HG03432 (cell line): ENCODE data around the gene RGPD4.
"Not testable (repeated sequence)": the region's sequence is repeated elsewhere in the genome, so short reads cannot be mapped to it uniquely, and the experiment has no call there.

Experiments
- ATAC-seq: cut with Tn5 transposase; IDR thresholded peaks from one replicate; pipeline ENCODE4 v1.9.1; 2021; ENCODE audit warnings: mild to moderate bottlenecking, moderate library complexity; ENCODE audit not compliant: unreplicated experiment

The RGPD4 gene

DNA sequence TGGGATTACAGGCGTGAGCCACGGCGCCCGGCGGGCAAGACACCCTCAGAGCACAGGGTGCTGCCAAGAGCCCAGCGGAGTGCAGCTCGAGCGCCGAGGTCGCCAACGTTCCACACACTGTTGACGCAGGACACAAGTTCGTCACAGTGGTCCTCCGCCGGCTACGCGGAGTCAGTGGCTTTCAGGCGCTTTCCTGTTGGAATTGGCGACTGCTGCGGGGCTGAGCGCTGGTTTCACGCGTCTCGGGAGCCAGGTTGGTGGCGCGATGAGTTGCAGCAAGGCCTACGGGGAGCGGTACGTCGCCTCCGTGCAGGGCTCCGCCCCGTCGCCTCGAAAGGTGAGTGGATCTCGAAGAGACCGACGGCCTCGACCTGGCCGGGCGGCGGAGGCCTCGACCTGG is at the start of gene RGPD4:
Gene RGPD4, plus strand, starts transcription at position 144 of the 400 bp plus-strand sequence. Its CDS starts 122 bp downstream, at position 266.
- ATAC-seq = not testable (repeated sequence)

- no peak for ATAC-seq
Observed at GRCh38 chr2:107777974-107778373, 48.7 kb upstream of the RGPD4 start.

GRCh38 chr2:107785756-107786155 is 40.9 kb upstream of the RGPD4 start:
- no peak for ATAC-seq

GRCh38 chr2:107790837-107791236 is 35.9 kb upstream of the RGPD4 start:
- no peak for ATAC-seq

DNA sequence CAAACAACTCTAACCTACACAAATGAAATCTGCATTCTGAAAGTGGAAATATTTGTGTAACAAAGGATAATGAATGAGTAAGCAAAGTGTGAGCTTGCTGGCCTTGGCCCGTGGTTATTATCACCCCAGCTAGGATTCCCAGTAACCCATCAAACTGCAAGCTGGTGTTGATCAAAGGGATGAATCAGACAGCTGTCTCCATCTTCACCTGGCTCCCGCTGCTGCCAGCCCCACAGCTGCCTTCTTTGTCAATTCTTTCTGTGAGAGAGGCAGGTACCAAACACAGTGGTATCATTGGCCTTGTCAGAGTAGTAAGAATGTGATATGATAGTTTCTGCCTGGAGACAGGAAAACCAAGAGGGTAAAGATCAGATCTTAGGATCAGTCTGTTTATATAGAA is 25.2 kb upstream of the RGPD4 start:
- no peak for ATAC-seq

DNA sequence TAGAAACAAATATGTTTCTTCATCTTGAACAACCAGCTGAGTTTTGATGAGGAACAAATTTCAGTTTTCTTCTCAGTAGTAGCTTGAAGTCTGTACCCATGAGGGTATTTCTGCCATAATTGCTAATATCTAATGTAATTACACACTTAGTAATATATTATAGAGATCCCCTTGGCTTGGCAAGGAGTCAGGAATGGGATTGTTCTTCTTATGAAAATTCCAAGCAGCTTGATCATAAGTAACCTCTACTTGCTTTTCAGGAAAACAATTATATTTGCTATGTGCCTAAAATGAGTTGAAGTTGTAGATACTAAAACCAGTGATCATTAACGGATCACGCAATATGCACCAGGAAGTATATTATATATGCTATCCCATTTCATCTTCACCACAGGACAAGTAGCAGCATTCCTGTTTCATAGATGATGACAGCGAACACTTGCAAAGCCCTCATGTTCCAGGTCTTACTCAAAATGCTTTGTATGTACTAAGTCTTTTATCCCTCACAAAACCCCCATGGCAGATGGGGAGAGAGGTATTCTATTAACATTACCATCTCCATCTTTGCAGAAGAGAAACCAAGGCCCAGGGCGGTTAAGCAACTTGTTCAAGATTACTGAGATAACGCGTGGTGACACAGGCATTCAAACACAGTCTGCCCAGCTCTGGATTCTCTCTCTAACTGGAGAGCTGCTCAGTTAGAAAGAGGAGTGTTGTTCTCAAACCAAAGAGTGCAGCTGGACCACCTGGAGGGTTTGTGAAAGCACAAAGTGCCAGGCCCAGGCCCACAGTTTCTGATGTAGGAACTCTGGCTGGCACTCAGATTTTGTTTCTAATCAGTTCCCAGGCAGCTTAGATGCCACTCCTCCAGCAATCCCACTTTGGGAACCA is 21.8 kb upstream of the RGPD4 start:
- no peak for ATAC-seq

DNA sequence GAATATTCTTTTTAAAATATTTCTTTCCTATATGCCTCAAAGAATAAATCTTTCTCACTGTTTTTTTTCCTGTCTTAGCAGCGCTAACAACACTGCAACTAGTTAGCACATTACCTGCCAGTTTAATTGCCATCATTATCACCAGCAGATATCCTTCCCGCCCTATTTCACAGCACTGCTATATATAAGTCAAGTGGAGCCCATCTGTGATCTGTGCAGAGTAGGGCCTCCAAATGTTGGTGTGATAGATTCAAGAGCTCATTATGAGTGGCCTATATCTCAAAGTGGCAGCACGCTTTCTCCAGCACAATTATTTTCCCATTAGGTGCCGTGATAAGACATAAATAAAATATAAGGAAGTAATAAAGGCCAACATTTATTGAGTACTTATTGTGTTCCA is 19.8 kb upstream of the RGPD4 start:
- no peak for ATAC-seq

DNA sequence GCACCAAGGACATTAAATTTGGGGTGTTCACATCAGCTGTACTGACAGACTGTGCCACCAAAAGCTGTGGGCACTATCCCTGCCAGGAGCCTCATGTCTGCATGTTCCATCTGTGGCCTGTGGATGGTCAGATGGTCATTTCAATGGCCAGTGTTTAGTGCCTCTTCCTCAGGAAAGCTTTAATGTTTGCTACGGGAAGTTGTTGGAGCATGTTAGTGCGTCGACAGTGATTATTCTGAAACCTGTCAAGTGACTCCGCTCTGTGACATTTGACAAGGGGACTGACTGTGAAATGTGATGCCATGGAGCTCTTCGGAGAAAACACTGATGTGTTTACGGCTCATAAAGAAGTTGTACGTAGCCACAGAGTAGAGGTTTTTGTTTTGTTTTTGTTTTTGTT is 18.7 kb upstream of the RGPD4 start:
- ATAC-seq = no peak

DNA sequence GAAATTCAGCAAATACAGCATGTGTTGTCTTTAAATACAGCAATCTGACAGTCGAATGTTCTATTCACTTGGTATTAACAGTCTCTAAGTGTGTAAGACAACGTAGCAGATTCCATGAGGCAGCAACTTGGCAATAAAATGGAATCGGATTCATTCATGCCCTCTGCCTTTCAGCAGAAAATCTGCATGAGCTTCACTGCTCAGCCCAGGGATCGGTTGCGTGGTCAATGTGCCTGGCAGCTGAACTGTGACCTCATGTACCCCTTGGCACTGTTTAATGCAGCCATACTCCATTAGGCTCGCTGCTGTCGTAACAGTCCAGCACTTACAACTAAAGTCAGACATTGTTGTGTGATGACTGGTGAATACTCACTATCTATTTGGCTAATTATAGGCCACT is 17.7 kb upstream of the RGPD4 start:
- no peak for ATAC-seq

DNA sequence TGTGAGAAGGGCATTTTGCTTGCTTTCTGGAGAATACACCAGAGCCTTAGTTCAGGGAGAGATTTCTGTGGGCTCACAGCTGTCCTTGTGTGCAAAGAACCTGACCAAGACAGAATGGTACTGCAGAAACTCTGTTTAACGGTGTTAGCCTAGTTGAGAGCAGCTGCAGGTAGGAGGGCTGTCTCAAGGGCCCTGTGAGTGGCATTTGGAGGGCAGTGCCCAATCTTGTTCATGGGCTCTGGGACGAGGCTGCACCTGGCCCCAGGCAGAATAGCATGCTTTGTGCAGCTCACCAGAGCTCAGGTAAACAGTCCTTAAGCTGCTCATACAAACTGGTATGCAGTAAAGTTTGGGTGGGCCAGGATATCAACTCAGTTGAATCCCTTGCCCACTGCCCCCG is 16.9 kb upstream of the RGPD4 start:
- ATAC-seq = no peak

DNA sequence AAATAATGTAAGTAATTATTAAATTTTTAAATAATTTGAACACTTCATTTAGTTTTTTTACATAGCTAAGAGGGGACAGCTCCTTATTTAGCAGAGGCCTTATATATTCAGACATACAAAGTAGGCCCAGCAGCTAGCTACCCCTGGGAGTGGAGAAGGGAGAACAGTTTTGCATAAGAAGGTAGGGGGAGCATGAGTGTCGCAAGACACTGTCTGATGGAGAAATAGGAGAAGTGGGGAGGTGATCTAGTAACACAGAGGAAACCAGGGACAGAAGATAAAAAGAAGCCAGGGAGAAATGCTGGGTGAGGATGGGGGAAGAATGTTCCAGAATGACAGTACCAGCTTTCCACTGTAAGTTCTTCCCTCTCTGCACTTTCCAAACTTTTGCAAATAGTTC is 16.0 kb upstream of the RGPD4 start:
- ATAC-seq = no peak

DNA sequence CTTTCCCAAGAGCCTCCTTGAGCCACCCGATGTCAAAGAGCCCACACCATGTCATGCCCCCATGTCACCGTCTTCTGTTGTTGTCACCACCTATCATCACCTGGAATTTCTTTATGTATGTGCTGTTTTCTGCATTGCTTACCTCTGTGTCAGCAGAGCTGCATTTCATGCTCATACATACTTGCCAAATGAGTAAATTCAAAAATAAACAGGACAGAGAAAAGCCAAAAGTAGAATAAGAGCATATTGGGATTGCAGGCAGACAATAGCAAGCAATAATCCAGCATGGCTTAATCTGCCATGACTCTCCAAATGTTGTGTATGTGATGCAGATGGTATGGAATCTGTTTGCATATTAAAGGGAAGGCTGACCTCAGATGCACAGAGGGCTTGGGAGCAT is 15.3 kb upstream of the RGPD4 start:
- ATAC-seq = no peak

DNA sequence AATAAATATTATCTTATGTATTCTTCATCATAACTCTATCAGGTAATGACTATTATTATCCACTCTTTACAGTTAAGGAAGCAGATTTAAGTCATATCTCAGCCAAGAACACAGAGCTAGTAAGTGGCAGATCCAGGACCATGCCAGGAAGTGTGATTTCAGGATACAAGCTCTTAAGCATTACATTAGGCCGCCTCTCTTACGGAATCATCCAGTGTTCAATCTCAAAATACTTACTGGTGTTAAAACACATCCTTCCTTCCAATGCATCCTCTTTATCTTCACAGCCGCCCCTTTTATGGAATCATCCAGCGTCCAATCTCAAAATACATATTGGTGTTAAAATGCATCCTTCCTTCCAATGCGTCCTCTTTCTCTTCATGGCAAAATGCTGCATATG is 14.7 kb upstream of the RGPD4 start:
- ATAC-seq = no peak

DNA sequence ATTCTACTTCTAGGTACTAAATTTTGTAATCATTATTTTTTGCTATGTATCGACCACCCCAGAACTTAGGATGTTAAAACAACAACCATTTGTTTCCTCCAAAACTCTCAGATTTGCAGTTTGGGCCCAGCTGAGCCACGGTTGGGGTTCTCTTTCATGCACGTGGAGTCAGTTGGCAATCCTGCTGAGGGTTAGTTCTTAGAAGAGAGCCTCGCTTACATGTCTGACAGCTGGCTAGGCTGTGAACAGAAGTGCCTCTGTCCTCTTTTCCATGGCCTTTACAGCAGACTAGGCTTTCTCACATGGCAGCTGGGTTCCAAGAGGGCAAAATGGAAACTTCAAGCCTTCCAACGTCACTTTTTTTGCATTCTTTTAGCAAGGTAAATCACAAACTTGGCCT is 9.3 kb upstream of the RGPD4 start:
- ATAC-seq = no peak

DNA sequence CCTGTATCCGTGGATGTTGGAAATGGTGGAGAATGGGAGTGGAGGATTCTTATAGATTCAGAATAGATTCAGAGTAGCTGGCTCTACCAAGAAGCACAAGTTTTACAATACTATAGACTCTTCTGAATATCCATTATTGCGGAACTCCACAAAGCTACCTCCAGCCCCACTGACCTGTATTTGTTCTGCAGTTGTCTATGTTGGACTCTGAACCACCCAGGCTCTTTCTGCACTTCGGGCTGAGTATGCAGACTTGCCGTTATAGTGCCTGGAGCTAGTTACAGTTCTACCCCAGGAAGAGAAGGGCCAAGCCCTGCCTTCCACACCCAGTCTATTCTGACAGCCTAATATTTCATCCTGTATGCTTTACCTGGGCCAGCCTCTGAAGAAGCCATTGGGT is 4.4 kb upstream of the RGPD4 start:
- no peak for ATAC-seq

- no peak for ATAC-seq
Observed at GRCh38 chr2:107824451-107825205, 2.1 kb upstream of the RGPD4 start.

DNA sequence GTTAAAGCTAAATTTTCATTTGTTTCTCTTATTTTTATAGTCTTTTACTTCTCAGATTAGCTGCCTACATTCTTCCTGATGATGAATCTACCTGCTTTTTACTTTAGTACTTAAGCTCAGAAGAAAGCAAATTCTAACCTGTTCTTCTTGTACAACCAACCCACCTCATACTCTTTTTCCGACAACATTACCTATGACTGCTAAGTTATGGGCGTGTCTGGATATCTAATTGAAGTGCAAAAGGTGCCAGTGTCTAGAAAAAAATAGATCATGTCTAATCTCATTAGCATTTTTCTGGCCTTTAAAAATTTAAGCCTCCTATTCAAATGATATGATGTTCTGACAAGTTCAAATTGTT is 1.5 kb upstream of the RGPD4 start:
- no peak for ATAC-seq

DNA sequence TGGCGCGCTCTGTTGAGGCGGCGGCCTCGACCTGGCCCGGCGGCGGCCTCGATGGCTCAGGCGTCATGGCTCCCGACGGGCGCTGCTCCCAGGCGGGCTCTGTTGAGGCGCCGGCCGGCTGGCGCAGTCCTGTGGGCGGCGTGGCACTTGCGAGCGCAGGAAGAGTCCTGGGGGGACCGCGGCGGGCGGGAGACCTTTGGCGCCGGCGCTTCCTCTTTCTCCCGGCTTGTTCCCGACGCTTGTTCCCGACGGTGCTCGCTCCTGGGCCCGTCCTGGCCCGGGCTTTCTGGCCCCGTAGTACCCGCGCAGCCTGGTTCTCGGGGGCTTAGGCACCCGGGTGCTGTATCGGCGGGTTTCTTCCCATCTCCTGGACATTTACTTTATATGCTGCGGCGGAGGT is 2.8 kb downstream of the RGPD4 start:
- not testable (repeated sequence) for ATAC-seq

- ATAC-seq = not testable (repeated sequence)
Observed at GRCh38 chr2:107833152-107833551, 6.5 kb downstream of the RGPD4 start.

DNA sequence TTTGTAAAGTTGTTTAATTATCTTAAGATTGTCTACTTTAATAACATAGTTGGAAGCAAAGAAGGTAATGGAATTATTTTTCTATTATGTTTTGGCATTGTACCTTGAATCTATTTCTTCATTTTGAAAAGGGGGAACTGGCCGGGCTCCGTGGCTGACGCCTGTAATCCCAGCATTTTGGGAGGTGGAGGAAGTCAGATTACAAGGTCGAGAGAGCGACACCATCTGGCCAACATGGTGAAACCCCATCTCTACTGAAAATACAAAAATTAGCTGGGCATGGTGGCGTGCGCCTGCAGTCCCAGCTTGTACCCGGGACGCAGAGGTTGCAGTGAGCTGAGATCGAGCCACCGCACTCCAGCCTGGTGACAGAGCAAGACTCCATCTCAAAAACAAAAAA is 6.9 kb downstream of the RGPD4 start:
- not testable (repeated sequence) for ATAC-seq

DNA sequence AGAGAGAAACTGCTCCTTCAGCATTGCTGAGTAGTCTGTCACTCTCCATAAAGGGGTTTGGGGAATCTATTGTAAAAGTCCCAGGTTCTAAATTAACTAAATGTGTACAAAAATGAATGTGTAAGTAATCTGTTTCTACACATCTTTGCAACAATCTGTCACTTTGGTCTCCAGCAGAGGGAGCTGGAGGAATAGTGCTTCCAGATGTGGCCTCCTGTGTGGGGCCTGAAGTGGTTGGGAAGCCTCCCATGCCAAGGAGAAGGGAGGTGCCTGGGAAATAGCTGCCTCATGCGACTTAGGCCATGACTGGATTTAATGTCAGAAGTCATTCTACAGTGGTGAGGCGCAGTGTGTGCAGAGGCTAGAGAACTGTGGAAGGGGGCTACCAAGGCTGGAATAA is 89.4 kb downstream of the RGPD4 start:
- ATAC-seq = not testable (repeated sequence)

- peak; percentile 82 for ATAC-seq
Observed at GRCh38 chr2:107916696-107917370, 90.1 kb downstream of the RGPD4 start.
